ENCODE results near the gene GPR107. TPM values are rescaled to one million over a fixed set of nuclear protein-coding genes. Genes with fewer than 3 reads are reported as not detected.

Gene GPR107
- total RNA-seq, 6 donors from 2014 or later = 26.5 to 44.4 (median 35.3) TPM

GRCh38 chr9:130090915-130091314 lies 37.2 kb downstream of the GPR107 start:
- no peaks in the 10 kb centered on the region for H3K9me3 ChIP-seq
- ATAC-seq (ENCODE audit: low FRiP score in 2 of 2) = no peak

GRCh38 chr9:130092910-130093309 lies 39.2 kb downstream of the GPR107 start:
- TF ChIP-seq POLR2A (IDR thresholded peaks at IDR 0.05) = no peak
- no peak for TF ChIP-seq EP300 (IDR thresholded peaks at IDR 0.05)
- no peak for TF ChIP-seq POLR2AphosphoS5 (IDR thresholded peaks at IDR 0.05)
- TF ChIP-seq CTCF (IDR thresholded peaks at IDR 0.05) = no peak
- no peak for DNase-seq
- Histone ChIP-seq H3K27me3 (no peaks in the 10 kb centered on the region), H3K4me1 (no peaks in the 10 kb centered on the region), H3K4me3 (no peak overlapping the region), H3K9me3 (no peaks in the 10 kb centered on the region), H3K36me3 (peaks cover 10 to 86% (median 42%) of the 10 kb centered on the region in 4 donors), H3K27ac (no peak overlapping the region)
- ATAC-seq (ENCODE audit: low FRiP score in 2 of 2) = no peak
- 76 to 79% methylated on average over 4 of the region's 4 CpGs for WGBS, 2 donors

More at GRCh38 chr9:130090915-130091314, 37.2 kb downstream of the GPR107 start:
- no peak for DNase-seq
- Histone ChIP-seq H3K27me3 (no peaks in the 10 kb centered on the region), H3K4me1 (no peaks in the 10 kb centered on the region), H3K27ac (no peak overlapping the region), H3K36me3 (peaks cover 12 to 93% (median 50%) of the 10 kb centered on the region in 4 donors), H3K4me3 (no peak overlapping the region)
- 64 to 72% methylated on average over 3 of the region's 3 CpGs for WGBS, 2 donors
- TF ChIP-seq POLR2A (IDR thresholded peaks at IDR 0.05) (no peak), EP300 (IDR thresholded peaks at IDR 0.05) (no peak), POLR2AphosphoS5 (IDR thresholded peaks at IDR 0.05) (no peak), CTCF (IDR thresholded peaks at IDR 0.05) (peak in 1 of 6 experiments; percentile 27)

GRCh38 chr9:130095872-130096271 lies 42.2 kb downstream of the GPR107 start:
- Histone ChIP-seq H3K27ac (peak overlapping the region in 1 of 4 donors; percentile 5), H3K9me3 (no peaks in the 10 kb centered on the region), H3K4me3 (no peak overlapping the region), H3K27me3 (no peaks in the 10 kb centered on the region), H3K36me3 (peaks cover 8 to 83% (median 54%) of the 10 kb centered on the region in 4 donors), H3K4me1 (no peaks in the 10 kb centered on the region)
- ATAC-seq (ENCODE audit: low FRiP score in 2 of 2) = no peak
- no peak for DNase-seq
- WGBS, 2 donors = 80 to 88% methylated on average over 3 to 7 of the region's 7 CpGs
- TF ChIP-seq EP300 (IDR thresholded peaks at IDR 0.05) (no peak), CTCF (IDR thresholded peaks at IDR 0.05) (no peak), POLR2AphosphoS5 (IDR thresholded peaks at IDR 0.05) (no peak), POLR2A (IDR thresholded peaks at IDR 0.05) (no peak)

GRCh38 chr9:130100681-130101080 lies 47.0 kb downstream of the GPR107 start:
- ATAC-seq (ENCODE audit: low FRiP score in 2 of 2) (no peak), DNase-seq (no peak)
- Histone ChIP-seq H3K27ac (no peak overlapping the region), H3K36me3 (peaks cover 10 to 83% (median 61%) of the 10 kb centered on the region in 4 donors), H3K27me3 (no peaks in the 10 kb centered on the region), H3K4me3 (no peak overlapping the region), H3K4me1 (no peaks in the 10 kb centered on the region), H3K9me3 (no peaks in the 10 kb centered on the region)
- 67 to 86% methylated on average over 1 to 3 of the region's 3 CpGs for WGBS, 2 donors
- no peak for TF ChIP-seq POLR2AphosphoS5 (IDR thresholded peaks at IDR 0.05)
- no peak for TF ChIP-seq POLR2A (IDR thresholded peaks at IDR 0.05)
- no peak for TF ChIP-seq CTCF (IDR thresholded peaks at IDR 0.05)

- H3K27me3 ChIP-seq = no peaks in the 10 kb centered on the region
- 79 to 92% methylated on average over 9 of the region's 9 CpGs for WGBS, 2 donors
- no peak overlapping the region for H3K27ac ChIP-seq
- H3K4me3 ChIP-seq = no peak overlapping the region
- no peaks in the 10 kb centered on the region for H3K9me3 ChIP-seq
- DNase-seq (no peak), ATAC-seq (ENCODE audit: low FRiP score in 2 of 2) (no peak)
- TF ChIP-seq POLR2AphosphoS5 (IDR thresholded peaks at IDR 0.05) (no peak), POLR2A (IDR thresholded peaks at IDR 0.05) (no peak), EP300 (IDR thresholded peaks at IDR 0.05) (no peak), CTCF (IDR thresholded peaks at IDR 0.05) (no peak)
- H3K36me3 ChIP-seq = peaks cover 10 to 87% (median 66%) of the 10 kb centered on the region in 4 donors
- H3K4me1 ChIP-seq = no peaks in the 10 kb centered on the region
Observed at GRCh38 chr9:130101915-130102314, 48.2 kb downstream of the GPR107 start.
